ENCODE data around the gene SMYD3. TPM values are rescaled to one million over a fixed set of nuclear protein-coding genes. Genes with fewer than 3 reads are reported as not detected.

Gene SMYD3
- total RNA-seq, 1 donor from 2014 or later, result 29.2 TPM

- DNase-seq (ENCODE audit: low read depth), result no peak
- no peaks in the 10 kb centered on the region for H3K36me3 ChIP-seq (ENCODE audit: control insufficient read depth, insufficient read depth, low read length)
Observed at GRCh38 chr1:246108278-246108925, 398.7 kb downstream of the SMYD3 start.

GRCh38 chr1:246107516-246108277 is 399.4 kb downstream of the SMYD3 start:
- Histone ChIP-seq H3K4me3 (ENCODE audit: low read depth, low read length) (no peak overlapping the region), H3K36me3 (ENCODE audit: control insufficient read depth, insufficient read depth, low read length) (no peaks in the 10 kb centered on the region), H3K27me3 (ENCODE audit: control insufficient read depth, insufficient read depth, low read length) (no peaks in the 10 kb centered on the region)
- peak; percentile 10 for DNase-seq (ENCODE audit: low read depth)
- TF ChIP-seq CTCF (IDR thresholded peaks at IDR 0.05; ENCODE audit: insufficient read depth, low read length, poor library complexity, severe bottlenecking), result no peak

More at GRCh38 chr1:246108278-246108925, 398.7 kb downstream of the SMYD3 start:
- Histone ChIP-seq H3K27me3 (ENCODE audit: control insufficient read depth, insufficient read depth, low read length) (no peaks in the 10 kb centered on the region), H3K4me3 (ENCODE audit: low read depth, low read length) (no peak overlapping the region)
- no peak for TF ChIP-seq CTCF (IDR thresholded peaks at IDR 0.05; ENCODE audit: insufficient read depth, low read length, poor library complexity, severe bottlenecking)

GRCh38 chr1:246106342-246106763 is 400.7 kb downstream of the SMYD3 start:
- DNase-seq (ENCODE audit: low read depth), result no peak
- no peak for TF ChIP-seq CTCF (IDR thresholded peaks at IDR 0.05; ENCODE audit: insufficient read depth, low read length, poor library complexity, severe bottlenecking)
- H3K36me3 ChIP-seq (ENCODE audit: control insufficient read depth, insufficient read depth, low read length), result no peaks in the 10 kb centered on the region
- H3K4me3 ChIP-seq (ENCODE audit: low read depth, low read length), result no peak overlapping the region
- no peaks in the 10 kb centered on the region for H3K27me3 ChIP-seq (ENCODE audit: control insufficient read depth, insufficient read depth, low read length)

- no peak for DNase-seq (ENCODE audit: low read depth)
- Histone ChIP-seq H3K36me3 (ENCODE audit: control insufficient read depth, insufficient read depth, low read length) (no peaks in the 10 kb centered on the region), H3K4me3 (ENCODE audit: low read depth, low read length) (no peak overlapping the region), H3K27me3 (ENCODE audit: control insufficient read depth, insufficient read depth, low read length) (no peaks in the 10 kb centered on the region)
- no peak for TF ChIP-seq CTCF (IDR thresholded peaks at IDR 0.05; ENCODE audit: insufficient read depth, low read length, poor library complexity, severe bottlenecking)
Observed at GRCh38 chr1:246104927-246105326, 402.2 kb downstream of the SMYD3 start.

GRCh38 chr1:246099570-246099969 is 407.5 kb downstream of the SMYD3 start:
- Histone ChIP-seq H3K27me3 (ENCODE audit: control insufficient read depth, insufficient read depth, low read length) (no peaks in the 10 kb centered on the region), H3K36me3 (ENCODE audit: control insufficient read depth, insufficient read depth, low read length) (no peaks in the 10 kb centered on the region), H3K4me3 (ENCODE audit: low read depth, low read length) (no peak overlapping the region)
- no peak for TF ChIP-seq CTCF (IDR thresholded peaks at IDR 0.05; ENCODE audit: insufficient read depth, low read length, poor library complexity, severe bottlenecking)
- DNase-seq (ENCODE audit: low read depth), result no peak

Measured in kidney epithelial cell (primary cell).